Measurements from ENCODE around the gene EDDM13.
"Not testable (repeated sequence)": the region's sequence is repeated elsewhere in the genome, so short reads cannot be mapped to it uniquely, and the experiment has no call there.

EDDM13 gene

DNA sequence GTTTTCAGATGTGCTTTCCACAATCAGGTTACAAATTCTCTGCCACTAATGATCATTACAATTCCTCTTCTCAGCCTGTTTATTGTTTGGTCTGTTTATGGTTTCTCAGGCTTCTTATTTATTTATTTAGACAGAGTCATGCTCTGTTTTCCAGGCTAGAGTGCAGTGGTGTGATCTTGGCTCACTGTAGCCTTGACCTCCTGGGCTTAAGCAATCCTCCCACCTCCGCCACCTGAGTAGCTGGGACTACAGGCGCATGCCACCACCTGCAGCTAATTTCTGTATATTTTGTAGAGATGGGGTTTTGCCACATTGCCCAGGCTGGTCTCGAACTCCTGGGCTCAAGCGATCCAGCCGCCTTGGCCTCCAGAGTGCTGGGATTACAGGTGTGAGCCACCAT, 44.2 kb downstream of the EDDM13 start:
- Histone ChIP-seq H3K9me3 (ENCODE audit: low read length) (peaks cover 3% of the 10 kb centered on the region), H3K36me3 (ENCODE audit: insufficient read depth, low read length) (no peaks in the 10 kb centered on the region), H3K4me1 (ENCODE audit: insufficient read depth, low read length) (peaks cover 16% of the 10 kb centered on the region), H3K4me3 (ENCODE audit: low read length) (no peak overlapping the region), H3K27me3 (ENCODE audit: insufficient read depth, low read length) (no peaks in the 10 kb centered on the region), H2AFZ (ENCODE audit: low read depth, low read length) (no peak overlapping the region)

- Histone ChIP-seq H3K4me3 (ENCODE audit: low read length) (no peak overlapping the region), H2AFZ (ENCODE audit: low read depth, low read length) (no peak overlapping the region), H3K4me1 (ENCODE audit: insufficient read depth, low read length) (peaks cover 16% of the 10 kb centered on the region), H3K27me3 (ENCODE audit: insufficient read depth, low read length) (no peaks in the 10 kb centered on the region), H3K9me3 (ENCODE audit: low read length) (peaks cover 3% of the 10 kb centered on the region), H3K36me3 (ENCODE audit: insufficient read depth, low read length) (no peaks in the 10 kb centered on the region)
Observed at GRCh38 chr19:56317749-56318148, 45.2 kb downstream of the EDDM13 start.

DNA sequence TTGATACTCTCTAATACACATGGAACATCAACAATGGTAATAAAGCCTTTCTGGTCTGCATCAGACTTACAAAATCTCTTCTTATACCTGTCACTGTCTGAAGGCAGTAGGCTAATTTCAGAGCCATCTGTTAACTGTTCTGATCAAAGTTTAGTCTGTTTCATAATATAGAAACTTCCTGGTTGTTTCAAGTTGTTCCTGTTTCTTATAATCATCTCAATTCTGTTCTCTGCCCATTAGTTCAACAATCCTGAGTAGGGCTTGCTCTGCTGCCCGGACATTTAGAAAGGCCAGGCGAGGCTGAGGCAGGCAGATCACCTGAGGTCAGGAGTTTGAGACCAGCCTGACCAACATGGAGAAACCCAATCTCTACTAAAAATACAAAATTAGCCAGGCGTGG, 47.4 kb downstream of the EDDM13 start:
- Histone ChIP-seq H2AFZ (ENCODE audit: low read depth, low read length) (no peak overlapping the region), H3K9me3 (ENCODE audit: low read length) (peaks cover 3% of the 10 kb centered on the region), H3K36me3 (ENCODE audit: insufficient read depth, low read length) (no peaks in the 10 kb centered on the region), H3K4me3 (ENCODE audit: low read length) (no peak overlapping the region), H3K27me3 (ENCODE audit: insufficient read depth, low read length) (no peaks in the 10 kb centered on the region), H3K4me1 (ENCODE audit: insufficient read depth, low read length) (peaks cover 9% of the 10 kb centered on the region)

- peaks cover 3% of the 10 kb centered on the region for H3K9me3 ChIP-seq (ENCODE audit: low read length)
- H3K4me1 ChIP-seq (ENCODE audit: insufficient read depth, low read length) = no peaks in the 10 kb centered on the region
- H3K36me3 ChIP-seq (ENCODE audit: insufficient read depth, low read length) = no peaks in the 10 kb centered on the region
- H2AFZ ChIP-seq (ENCODE audit: low read depth, low read length) = no peak overlapping the region
- H3K4me3 ChIP-seq (ENCODE audit: low read length) = no peak overlapping the region
- no peaks in the 10 kb centered on the region for H3K27me3 ChIP-seq (ENCODE audit: insufficient read depth, low read length)
Observed at GRCh38 chr19:56321254-56321988, 48.9 kb downstream of the EDDM13 start.

- Histone ChIP-seq H3K9me3 (ENCODE audit: low read length) (peaks cover 5% of the 10 kb centered on the region), H2AFZ (ENCODE audit: low read depth, low read length) (no peak overlapping the region), H3K27me3 (ENCODE audit: insufficient read depth, low read length) (no peaks in the 10 kb centered on the region), H3K36me3 (ENCODE audit: insufficient read depth, low read length) (no peaks in the 10 kb centered on the region), H3K4me1 (ENCODE audit: insufficient read depth, low read length) (no peaks in the 10 kb centered on the region), H3K4me3 (ENCODE audit: low read length) (no peak overlapping the region)
Observed at GRCh38 chr19:56321989-56322440, 49.5 kb downstream of the EDDM13 start.

- Histone ChIP-seq H3K9me3 (ENCODE audit: low read length) (peaks cover 5% of the 10 kb centered on the region), H2AFZ (ENCODE audit: low read depth, low read length) (no peak overlapping the region), H3K4me3 (ENCODE audit: low read length) (no peak overlapping the region), H3K36me3 (ENCODE audit: insufficient read depth, low read length) (no peaks in the 10 kb centered on the region), H3K27me3 (ENCODE audit: insufficient read depth, low read length) (no peaks in the 10 kb centered on the region), H3K4me1 (ENCODE audit: insufficient read depth, low read length) (no peaks in the 10 kb centered on the region)
Observed at GRCh38 chr19:56324436-56324835, 51.9 kb downstream of the EDDM13 start.

GRCh38 chr19:56332695-56333094, 60.1 kb downstream of the EDDM13 start:
- Histone ChIP-seq H2AFZ (ENCODE audit: low read depth, low read length) (no peak overlapping the region), H3K9me3 (ENCODE audit: low read length) (no peaks in the 10 kb centered on the region), H3K27me3 (ENCODE audit: insufficient read depth, low read length) (no peaks in the 10 kb centered on the region), H3K36me3 (ENCODE audit: insufficient read depth, low read length) (no peaks in the 10 kb centered on the region), H3K4me1 (ENCODE audit: insufficient read depth, low read length) (no peaks in the 10 kb centered on the region), H3K4me3 (ENCODE audit: low read length) (no peak overlapping the region)

GRCh38 chr19:56333506-56333905, 61.0 kb downstream of the EDDM13 start:
- Histone ChIP-seq H3K4me1 (ENCODE audit: insufficient read depth, low read length) (no peaks in the 10 kb centered on the region), H3K9me3 (ENCODE audit: low read length) (peaks cover 2% of the 10 kb centered on the region), H3K4me3 (ENCODE audit: low read length) (no peak overlapping the region), H3K27me3 (ENCODE audit: insufficient read depth, low read length) (no peaks in the 10 kb centered on the region), H2AFZ (ENCODE audit: low read depth, low read length) (no peak overlapping the region), H3K36me3 (ENCODE audit: insufficient read depth, low read length) (no peaks in the 10 kb centered on the region)

GRCh38 chr19:56335371-56335770, 62.8 kb downstream of the EDDM13 start:
- H3K27me3 ChIP-seq (ENCODE audit: insufficient read depth, low read length); H3K4me3 ChIP-seq (ENCODE audit: low read length); H2AFZ ChIP-seq (ENCODE audit: low read depth, low read length); H3K36me3 ChIP-seq (ENCODE audit: insufficient read depth, low read length); H3K4me1 ChIP-seq (ENCODE audit: insufficient read depth, low read length); H3K9me3 ChIP-seq (ENCODE audit: low read length): not testable (repeated sequence)

- peaks cover 13% of the 10 kb centered on the region for H3K9me3 ChIP-seq (ENCODE audit: low read length)
- not testable (repeated sequence) for H3K4me1 ChIP-seq (ENCODE audit: insufficient read depth, low read length); H3K27me3 ChIP-seq (ENCODE audit: insufficient read depth, low read length); H3K36me3 ChIP-seq (ENCODE audit: insufficient read depth, low read length); H3K4me3 ChIP-seq (ENCODE audit: low read length); H2AFZ ChIP-seq (ENCODE audit: low read depth, low read length)
Observed at GRCh38 chr19:56337077-56337476, 64.5 kb downstream of the EDDM13 start.

- H3K4me1 ChIP-seq (ENCODE audit: insufficient read depth, low read length) = not testable (repeated sequence)
Observed at GRCh38 chr19:56339031-56339430, 66.5 kb downstream of the EDDM13 start.

GRCh38 chr19:56341948-56342347, 69.4 kb downstream of the EDDM13 start:
- no peak overlapping the region for H3K4me3 ChIP-seq (ENCODE audit: low read length)
- H3K27me3 ChIP-seq (ENCODE audit: insufficient read depth, low read length) = no peaks in the 10 kb centered on the region
- H3K4me1 ChIP-seq (ENCODE audit: insufficient read depth, low read length) = no peaks in the 10 kb centered on the region
- H2AFZ ChIP-seq (ENCODE audit: low read depth, low read length) = no peak overlapping the region
- peaks cover 16% of the 10 kb centered on the region for H3K9me3 ChIP-seq (ENCODE audit: low read length)
- H3K36me3 ChIP-seq (ENCODE audit: insufficient read depth, low read length) = no peaks in the 10 kb centered on the region

More at GRCh38 chr19:56339031-56339430, 66.5 kb downstream of the EDDM13 start:
- H3K27me3 ChIP-seq (ENCODE audit: insufficient read depth, low read length); H3K4me3 ChIP-seq (ENCODE audit: low read length); H3K36me3 ChIP-seq (ENCODE audit: insufficient read depth, low read length); H2AFZ ChIP-seq (ENCODE audit: low read depth, low read length): not testable (repeated sequence)
- H3K9me3 ChIP-seq (ENCODE audit: low read length) = peaks cover 16% of the 10 kb centered on the region

DNA sequence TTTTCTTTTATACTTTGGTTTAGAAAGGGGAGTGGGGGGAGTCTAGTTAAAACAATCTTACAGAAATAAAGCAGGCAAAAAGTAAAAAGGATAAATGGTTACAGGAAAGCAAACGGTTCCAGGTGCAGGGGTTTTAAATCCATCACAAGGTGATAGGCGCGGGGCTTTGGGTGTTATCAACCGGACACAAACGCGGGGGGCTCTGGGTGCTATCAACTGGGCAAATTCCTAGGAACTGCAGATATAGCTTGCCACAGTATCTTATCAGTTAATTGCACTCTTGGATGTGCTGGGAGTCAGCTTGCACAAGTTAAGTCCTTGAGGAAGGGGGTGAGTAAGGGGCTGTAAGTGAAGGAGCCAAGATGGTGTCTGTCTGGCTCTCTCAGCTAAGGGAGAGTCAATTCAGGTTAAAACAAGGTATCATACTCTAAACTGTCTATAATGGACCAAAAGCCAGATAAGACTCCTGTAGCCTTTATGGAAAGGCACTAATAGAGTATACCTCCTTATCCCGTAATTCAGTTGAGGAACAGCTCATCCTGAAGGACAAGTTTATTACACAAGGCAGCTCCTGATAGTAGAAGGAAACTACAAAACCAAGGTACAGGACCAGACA, 74.7 kb downstream of the EDDM13 start:
- no peak overlapping the region for H2AFZ ChIP-seq (ENCODE audit: low read depth, low read length)
- H3K4me1 ChIP-seq (ENCODE audit: insufficient read depth, low read length) = no peaks in the 10 kb centered on the region
- no peaks in the 10 kb centered on the region for H3K36me3 ChIP-seq (ENCODE audit: insufficient read depth, low read length)
- H3K9me3 ChIP-seq (ENCODE audit: low read length) = peaks cover 3% of the 10 kb centered on the region
- H3K4me3 ChIP-seq (ENCODE audit: low read length) = no peak overlapping the region
- no peaks in the 10 kb centered on the region for H3K27me3 ChIP-seq (ENCODE audit: insufficient read depth, low read length)

Data from neuron (in vitro differentiated cells).